Peyer's patch (tissue), 4 donors: ENCODE measurements around the gene GGA1. TPM values are rescaled to one million over a fixed set of nuclear protein-coding genes. Genes with fewer than 3 reads are reported as not detected.
A peak's percentile ranks its signal among the peaks of the same experiment; 100 is the strongest.

ENCODE experiments used
- DNase-seq, 3 donors: peaks; one replicate each; pipeline ENCODE4 v3.0.0-alpha.2; 2017 to 2019
- H3K27ac ChIP-seq, 4 donors: fragments of 200-600 bp; sonication (generic); one replicate each; pipeline ENCODE4 v1.5.1; 2016 to 2019
- H3K27me3 ChIP-seq, 2 donors: fragments of 200-600 bp; sonication (generic); one replicate each; pipeline ENCODE4 v1.5.1; 2019
- H3K36me3 ChIP-seq, 3 donors: fragments of 200-600 bp; sonication (generic); one replicate each; pipeline ENCODE4 v1.5.1; 2016 to 2019
- H3K4me1 ChIP-seq, 4 donors: fragments of 200-600 bp; sonication (generic); one replicate each; pipeline ENCODE4 v1.5.1; 2016 to 2019
- H3K4me3 ChIP-seq, 4 donors: fragments of 200-600 bp; sonication (generic); 1 replicate in 3 of 4; 2 replicates in 1 of 4; pipeline ENCODE4 v1.5.1; 2016 to 2019; ENCODE audit warnings: mild to moderate bottlenecking in 1 of 4
- H3K9me3 ChIP-seq, 4 donors: fragments of 200-600 bp; sonication (generic); one replicate each; pipeline ENCODE4 v1.5.1; 2016 to 2019; ENCODE audit warnings: mild to moderate bottlenecking in 1 of 4
- CTCF ChIP-seq, 6 experiments: fragments of 450-650 bp in 4 of 6; fragments of 200-600 bp in 2 of 6; sonication (generic) in 1 of 6; IDR thresholded peaks; one replicate each; pipeline ENCODE4 v1.5.1; 2017 to 2019; ENCODE audit warnings: antibody characterized with exemption in 6 of 6, mild to moderate bottlenecking in 3 of 6, moderate library complexity in 1 of 6
- POLR2A ChIP-seq, 2 donors: fragments of 450-650 bp; IDR thresholded peaks; one replicate each; pipeline ENCODE4 v1.5.1; 2017; ENCODE audit warnings: antibody characterized with exemption in 2 of 2, mild to moderate bottlenecking in 2 of 2, moderate library complexity in 2 of 2
- total RNA-seq, 4 donors: library from RNA; depleted of rRNA; stranded (reverse); fragments of >200 nt; gene quantifications; one replicate each; pipeline ENCODE4 v1.1.0, GENCODE V29; 2016

GGA1 gene
- total RNA-seq, 4 donors from 2014 or later, result 67.1 to 189 (median 117) TPM

- Histone ChIP-seq H3K4me3 (no peak overlapping the region), H3K9me3 (no peaks in the 10 kb centered on the region), H3K4me1 (peaks cover 17 to 54% (median 50%) of the 10 kb centered on the region in 4 donors), H3K27me3 (no peaks in the 10 kb centered on the region), H3K36me3 (peaks cover 0 to 51% (median 0%) of the 10 kb centered on the region in 3 donors), H3K27ac (no peak overlapping the region)
- TF ChIP-seq CTCF (IDR thresholded peaks at IDR 0.05) (no peak), POLR2A (IDR thresholded peaks at IDR 0.05) (no peak)
- DNase-seq, result no peak
Observed at GRCh38 chr22:37629928-37630327, 21.3 kb downstream of the GGA1 start.

- no peaks in the 10 kb centered on the region for H3K9me3 ChIP-seq
- peak overlapping the region in 1 of 4 donors; percentile 94 for H3K27ac ChIP-seq
- no peaks in the 10 kb centered on the region for H3K27me3 ChIP-seq
- no peak for TF ChIP-seq CTCF (IDR thresholded peaks at IDR 0.05)
- no peak for TF ChIP-seq POLR2A (IDR thresholded peaks at IDR 0.05)
- DNase-seq, result no peak
- peaks cover 17 to 55% (median 51%) of the 10 kb centered on the region in 4 donors for H3K4me1 ChIP-seq
- H3K36me3 ChIP-seq, result peaks cover 0 to 46% (median 0%) of the 10 kb centered on the region in 3 donors
- H3K4me3 ChIP-seq, result no peak overlapping the region
Observed at GRCh38 chr22:37630839-37631435, 22.3 kb downstream of the GGA1 start.

- Histone ChIP-seq H3K4me1 (peaks cover 21 to 55% (median 50%) of the 10 kb centered on the region in 4 donors), H3K36me3 (peaks cover 0 to 43% (median 0%) of the 10 kb centered on the region in 3 donors), H3K27me3 (no peaks in the 10 kb centered on the region), H3K27ac (peak overlapping the region; percentile 30 to 98 (median 84)), H3K4me3 (no peak overlapping the region), H3K9me3 (no peaks in the 10 kb centered on the region)
- peak in 1 of 3 donors; percentile 63 for DNase-seq
- TF ChIP-seq POLR2A (IDR thresholded peaks at IDR 0.05) (no peak), CTCF (IDR thresholded peaks at IDR 0.05) (no peak)
Observed at GRCh38 chr22:37631448-37632173, 23.0 kb downstream of the GGA1 start.

- no peak for TF ChIP-seq POLR2A (IDR thresholded peaks at IDR 0.05)
- TF ChIP-seq CTCF (IDR thresholded peaks at IDR 0.05), result no peak
- Histone ChIP-seq H3K27me3 (no peaks in the 10 kb centered on the region), H3K27ac (peak overlapping the region; percentile 74 to 98 (median 88)), H3K4me1 (peaks cover 21 to 55% (median 48%) of the 10 kb centered on the region in 4 donors), H3K36me3 (peaks cover 0 to 43% (median 0%) of the 10 kb centered on the region in 3 donors), H3K4me3 (no peak overlapping the region), H3K9me3 (no peaks in the 10 kb centered on the region)
- DNase-seq, result no peak
Observed at GRCh38 chr22:37632174-37633088, 23.8 kb downstream of the GGA1 start.

- Histone ChIP-seq H3K4me1 (peaks cover 20 to 57% (median 49%) of the 10 kb centered on the region in 4 donors), H3K9me3 (no peaks in the 10 kb centered on the region), H3K27me3 (no peaks in the 10 kb centered on the region), H3K36me3 (peaks cover 0 to 41% (median 0%) of the 10 kb centered on the region in 3 donors), H3K27ac (peak overlapping the region; percentile 74 to 98 (median 88)), H3K4me3 (peak overlapping the region in 1 of 4 donors; percentile 24)
- DNase-seq, result peak in 2 of 3 donors; percentile 77 to 78
- no peak for TF ChIP-seq POLR2A (IDR thresholded peaks at IDR 0.05)
- no peak for TF ChIP-seq CTCF (IDR thresholded peaks at IDR 0.05)
Observed at GRCh38 chr22:37633089-37633624, 24.5 kb downstream of the GGA1 start.
